Coronary artery (tissue), 2 donors: ENCODE measurements around the gene ZNF662.

Experiments used
- DNase-seq: peaks from one replicate; pipeline ENCODE4 v3.0.0-alpha.2; 2017; ENCODE audit warnings: low spot score
- H3K27ac ChIP-seq, 2 donors: fragments of 200-600 bp; sonication (generic); one replicate each; pipeline ENCODE4 v1.5.1; 2016 to 2019
- H3K4me3 ChIP-seq: fragments of 200-600 bp; sonication (generic); 2 replicates; pipeline ENCODE4 v1.5.1; 2016; ENCODE audit warnings: mild to moderate bottlenecking, moderate library complexity
- TF ChIP-seq, protein P1 (sequence below): fragments of 200-600 bp; sonication (generic); IDR thresholded peaks from one replicate; pipeline ENCODE4 v1.5.1; 2019; ENCODE audit warnings: antibody characterized with exemption

Gene ZNF662

DNA sequence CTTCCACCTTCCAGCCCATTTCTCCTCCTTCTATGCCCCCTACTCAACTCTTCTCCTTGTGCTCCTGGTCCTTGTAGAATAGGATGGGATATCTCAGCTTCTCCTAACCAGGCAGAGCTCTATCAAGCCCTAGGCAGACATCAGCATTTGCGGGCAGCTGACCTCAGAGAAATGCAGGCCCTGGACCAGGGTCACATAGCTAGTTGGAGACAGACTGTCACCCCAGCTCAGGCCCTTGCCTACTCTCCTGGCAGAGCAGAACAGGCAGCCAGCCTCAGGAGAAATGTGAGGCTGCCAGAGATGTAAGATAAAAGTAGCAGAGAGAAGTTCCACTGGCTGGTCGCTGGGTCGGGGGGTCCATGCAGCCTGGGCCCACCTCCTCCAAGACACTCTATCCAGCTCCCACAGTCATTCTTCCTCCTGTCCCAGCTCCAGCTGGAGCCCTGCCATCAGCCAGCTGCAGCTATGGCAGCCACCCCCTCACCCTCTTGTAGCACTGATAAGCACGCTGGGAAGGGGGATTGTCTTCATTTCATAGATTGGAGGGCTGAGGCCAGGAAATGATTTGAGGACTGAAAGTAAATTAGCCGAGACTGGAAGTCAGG lies 34.2 kb upstream of the ZNF662 start:
- no peak overlapping the region for H3K4me3 ChIP-seq
- no peak for DNase-seq
- H3K27ac ChIP-seq: peak overlapping the region; percentile 12 to 82
- TF ChIP-seq, protein P1, sequence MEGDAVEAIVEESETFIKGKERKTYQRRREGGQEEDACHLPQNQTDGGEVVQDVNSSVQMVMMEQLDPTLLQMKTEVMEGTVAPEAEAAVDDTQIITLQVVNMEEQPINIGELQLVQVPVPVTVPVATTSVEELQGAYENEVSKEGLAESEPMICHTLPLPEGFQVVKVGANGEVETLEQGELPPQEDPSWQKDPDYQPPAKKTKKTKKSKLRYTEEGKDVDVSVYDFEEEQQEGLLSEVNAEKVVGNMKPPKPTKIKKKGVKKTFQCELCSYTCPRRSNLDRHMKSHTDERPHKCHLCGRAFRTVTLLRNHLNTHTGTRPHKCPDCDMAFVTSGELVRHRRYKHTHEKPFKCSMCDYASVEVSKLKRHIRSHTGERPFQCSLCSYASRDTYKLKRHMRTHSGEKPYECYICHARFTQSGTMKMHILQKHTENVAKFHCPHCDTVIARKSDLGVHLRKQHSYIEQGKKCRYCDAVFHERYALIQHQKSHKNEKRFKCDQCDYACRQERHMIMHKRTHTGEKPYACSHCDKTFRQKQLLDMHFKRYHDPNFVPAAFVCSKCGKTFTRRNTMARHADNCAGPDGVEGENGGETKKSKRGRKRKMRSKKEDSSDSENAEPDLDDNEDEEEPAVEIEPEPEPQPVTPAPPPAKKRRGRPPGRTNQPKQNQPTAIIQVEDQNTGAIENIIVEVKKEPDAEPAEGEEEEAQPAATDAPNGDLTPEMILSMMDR: no peak

DNA sequence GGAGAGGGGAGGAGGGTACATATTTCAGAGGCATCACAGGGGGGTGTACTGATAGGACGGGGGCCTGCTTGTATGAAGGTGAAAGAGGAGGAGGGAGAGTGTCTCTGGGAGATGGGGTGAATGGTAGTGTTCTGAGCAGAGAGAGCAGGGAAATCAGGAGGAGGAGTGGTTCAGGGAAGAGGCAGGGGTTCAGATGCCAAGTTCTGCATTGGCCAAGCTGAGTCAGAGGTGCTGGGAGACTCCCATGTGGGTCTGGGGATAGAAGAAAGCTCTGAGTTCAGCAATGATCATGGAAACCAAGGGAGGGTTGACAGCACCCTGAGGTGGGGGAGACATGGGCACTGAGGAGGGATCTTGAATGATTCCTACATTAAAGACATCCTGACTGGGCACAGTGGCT lies 33.2 kb upstream of the ZNF662 start:
- peak overlapping the region in 1 of 2 donors; percentile 82 for H3K27ac ChIP-seq
- no peak overlapping the region for H3K4me3 ChIP-seq
- TF ChIP-seq, protein P1: no peak
- DNase-seq: no peak

DNA sequence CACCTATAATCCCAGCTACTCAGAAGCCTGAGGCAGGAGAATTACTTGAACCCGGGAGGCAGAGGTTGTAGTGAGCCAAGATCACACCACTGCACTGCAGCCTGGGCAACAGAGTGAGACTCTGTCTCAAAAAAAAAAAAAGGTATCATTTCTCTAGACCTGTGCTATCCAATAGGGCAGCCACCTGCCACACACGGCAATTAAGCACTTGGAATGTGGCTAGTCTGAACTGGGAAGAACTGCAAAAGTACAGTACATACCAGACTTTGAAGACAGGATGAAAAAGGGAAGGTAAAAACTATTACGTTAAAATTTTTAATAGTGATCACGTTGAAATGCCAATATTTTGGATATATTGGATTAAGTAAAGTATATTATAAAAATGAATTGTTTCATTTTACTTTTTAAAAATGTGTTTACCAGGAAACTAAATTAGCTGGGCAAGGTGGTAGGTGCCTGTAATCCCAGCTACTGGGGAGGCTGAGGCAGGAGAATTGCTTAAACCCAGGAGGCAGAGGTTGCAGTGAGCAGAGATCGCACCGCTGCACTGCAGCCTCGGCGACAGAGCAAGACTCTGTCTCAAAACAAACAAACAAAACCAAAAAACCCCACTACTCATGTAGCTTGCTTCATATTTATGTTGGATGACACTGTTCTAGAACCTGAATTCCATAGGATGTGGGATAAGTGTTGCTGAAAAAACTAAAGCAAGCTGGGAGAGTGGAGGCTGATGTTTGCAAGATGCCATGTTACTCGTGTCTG lies 32.5 kb upstream of the ZNF662 start:
- no peak for DNase-seq
- Histone ChIP-seq H3K27ac (peak overlapping the region in 1 of 2 donors; percentile 26), H3K4me3 (no peak overlapping the region)
- TF ChIP-seq, protein P1: no peak

DNA sequence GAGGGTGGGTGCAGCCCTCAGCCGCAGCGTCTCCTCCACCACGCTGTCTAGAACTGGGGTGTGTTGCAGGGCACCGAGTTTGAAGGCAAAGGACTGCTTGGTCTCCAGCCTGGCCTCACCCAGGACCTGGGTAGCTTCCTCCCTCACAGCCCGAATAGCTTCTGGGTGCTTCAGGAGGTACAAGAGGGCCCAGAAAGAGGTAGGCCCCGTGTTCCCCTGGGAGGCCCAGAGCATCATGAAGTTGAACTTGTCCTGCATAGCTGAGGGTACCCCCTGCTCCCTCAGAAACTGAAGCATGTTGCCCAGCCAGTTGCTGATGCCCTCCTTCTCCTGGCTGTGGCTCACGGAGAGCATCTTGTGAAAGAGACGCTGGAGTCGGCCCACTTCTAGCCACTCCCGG lies 31.2 kb upstream of the ZNF662 start:
- H3K27ac ChIP-seq: peak overlapping the region in 1 of 2 donors; percentile 22
- TF ChIP-seq, protein P1: no peak
- H3K4me3 ChIP-seq: no peak overlapping the region
- DNase-seq: no peak

DNA sequence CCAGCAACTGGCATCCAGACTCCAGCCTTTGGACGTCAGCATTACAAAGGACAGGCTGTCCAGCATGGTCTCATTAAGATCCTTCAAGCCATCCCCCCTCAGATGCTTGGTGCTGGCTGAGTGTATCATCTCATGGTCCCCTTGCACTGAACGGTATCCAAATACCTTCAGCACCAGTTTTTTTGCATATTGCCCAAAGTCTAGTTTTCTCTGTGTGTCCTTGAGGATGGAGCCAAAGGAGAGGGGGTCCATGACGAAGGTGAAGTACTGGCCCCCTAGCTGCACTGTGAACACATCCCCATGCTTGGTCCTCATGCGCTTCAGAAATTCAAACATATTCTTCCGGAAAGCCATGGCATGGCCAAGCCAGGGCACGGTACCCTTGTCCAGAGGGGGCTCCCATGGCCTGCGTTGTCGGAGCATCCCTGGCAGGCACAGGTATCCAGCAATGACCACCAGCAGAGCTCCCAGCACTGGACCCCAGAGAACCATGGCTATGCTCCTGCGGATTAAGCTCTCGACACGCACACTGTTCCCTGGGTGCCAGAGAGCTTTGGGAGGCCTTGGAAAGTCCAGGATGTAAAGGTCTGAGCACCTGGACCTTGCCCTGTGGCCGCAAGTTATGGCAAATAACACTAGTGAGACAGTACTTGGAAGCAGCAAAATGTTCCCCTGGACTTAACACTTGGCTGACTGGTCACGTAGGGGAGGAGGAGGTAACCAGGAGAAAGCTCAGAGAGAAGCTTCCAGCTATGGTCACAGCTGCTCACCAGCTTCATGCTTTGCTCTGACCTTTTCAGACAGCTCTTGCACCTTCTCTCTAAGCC lies 30.4 kb upstream of the ZNF662 start, which contains the start of gene CYP8B1:
Gene CYP8B1, minus strand, starts transcription at position 555 of the 827 bp plus-strand sequence. Its CDS starts 63 bp downstream, at position 492.
- peak within 1 kb of the TSS in 1 of 2 donors; percentile 46 for H3K27ac ChIP-seq
- TF ChIP-seq, protein P1: no peak
- no peak within 1 kb of the TSS for H3K4me3 ChIP-seq
- no peak for DNase-seq

DNA sequence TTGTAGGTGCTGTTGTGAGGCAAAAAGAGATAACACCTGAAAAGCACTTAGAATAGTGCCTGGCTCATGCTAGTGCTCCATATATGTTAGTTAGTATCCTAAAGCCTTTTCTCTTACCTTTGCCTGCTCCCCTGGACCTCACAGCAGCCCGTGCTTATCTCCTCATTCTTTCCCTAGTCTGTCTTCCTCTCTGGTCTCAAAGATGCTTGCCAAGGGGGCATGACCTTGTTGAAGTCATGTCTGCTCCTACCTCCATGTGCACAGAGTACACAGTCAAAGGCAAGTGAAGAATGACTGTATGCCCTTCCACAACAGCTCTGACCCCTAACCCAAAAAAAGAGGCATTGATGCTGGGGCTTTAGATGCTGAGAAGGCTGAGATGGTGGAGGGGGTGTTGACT lies 29.5 kb upstream of the ZNF662 start:
- peak overlapping the region in 1 of 2 donors; percentile 46 for H3K27ac ChIP-seq
- no peak for DNase-seq
- TF ChIP-seq, protein P1: no peak

More for the DNA sequence above, 29.5 kb upstream of the ZNF662 start:
- no peak overlapping the region for H3K4me3 ChIP-seq
